ENCODE measurements around the gene HTR1B.

The HTR1B gene

GRCh38 chr6:77466451-77467437 is 3.5 kb upstream of the HTR1B start:
- Histone ChIP-seq H3K9me3 (replicated peaks; ENCODE audit: low read length) (no peaks in the 10 kb centered on the region), H3K36me3 (ENCODE audit: insufficient read depth, low read length) (no peaks in the 10 kb centered on the region), H3K4me3 (ENCODE audit: low read length) (peak overlapping the region; percentile 78), H3K4me2 (ENCODE audit: low read length) (peak overlapping the region; percentile 89), H3K4me1 (ENCODE audit: control insufficient read depth, insufficient read depth, low read length) (peaks cover 32% of the 10 kb centered on the region), H3K9ac (ENCODE audit: low read depth, low read length) (peak overlapping the region; percentile 75), H3K27me3 (ENCODE audit: control insufficient read depth, insufficient read depth, low read length) (peaks cover 34% of the 10 kb centered on the region)

- H3K9ac ChIP-seq (ENCODE audit: low read depth, low read length), result peak overlapping the region; percentile 75
- peak overlapping the region; percentile 89 for H3K4me2 ChIP-seq (ENCODE audit: low read length)
- peaks cover 32% of the 10 kb centered on the region for H3K4me1 ChIP-seq (ENCODE audit: control insufficient read depth, insufficient read depth, low read length)
- H3K36me3 ChIP-seq (ENCODE audit: insufficient read depth, low read length), result no peaks in the 10 kb centered on the region
- H3K9me3 ChIP-seq (replicated peaks; ENCODE audit: low read length), result no peaks in the 10 kb centered on the region
- H3K27me3 ChIP-seq (ENCODE audit: control insufficient read depth, insufficient read depth, low read length), result peaks cover 34% of the 10 kb centered on the region
- peak overlapping the region; percentile 78 for H3K4me3 ChIP-seq (ENCODE audit: low read length)
Measured at GRCh38 chr6:77466055-77466450, 2.8 kb upstream of the HTR1B start.

DNA sequence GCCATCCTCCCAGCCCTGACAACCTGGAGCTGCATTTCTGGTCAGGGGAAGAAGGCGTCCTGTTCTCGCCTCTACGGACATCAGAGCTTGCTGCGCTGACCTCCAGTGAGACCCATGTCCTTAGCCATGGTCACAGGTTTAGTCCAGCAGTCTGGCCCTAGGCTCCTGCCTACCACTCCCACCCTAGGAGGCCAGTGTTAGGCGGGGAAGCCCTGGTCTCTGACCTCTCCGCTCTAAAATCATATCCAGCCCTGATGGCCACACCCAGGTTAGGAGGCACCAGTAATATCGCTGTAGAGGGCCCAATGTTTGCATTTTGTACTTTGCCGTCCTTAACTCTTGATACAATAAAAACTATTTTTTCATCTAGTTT is 1.2 kb upstream of the HTR1B start:
- Histone ChIP-seq H3K9ac (ENCODE audit: low read depth, low read length) (peak overlapping the region; percentile 31), H3K4me3 (ENCODE audit: low read length) (peak overlapping the region; percentile 71), H3K27me3 (ENCODE audit: control insufficient read depth, insufficient read depth, low read length) (peaks cover 34% of the 10 kb centered on the region), H3K9me3 (replicated peaks; ENCODE audit: low read length) (no peaks in the 10 kb centered on the region), H3K36me3 (ENCODE audit: insufficient read depth, low read length) (no peaks in the 10 kb centered on the region), H3K4me1 (ENCODE audit: control insufficient read depth, insufficient read depth, low read length) (peaks cover 32% of the 10 kb centered on the region), H3K4me2 (ENCODE audit: low read length) (peak overlapping the region; percentile 85)

- Histone ChIP-seq H3K4me2 (ENCODE audit: low read length) (peak overlapping the region; percentile 85), H3K9ac (ENCODE audit: low read depth, low read length) (peak overlapping the region; percentile 31), H3K4me3 (ENCODE audit: low read length) (peak overlapping the region; percentile 71), H3K9me3 (replicated peaks; ENCODE audit: low read length) (no peaks in the 10 kb centered on the region), H3K27me3 (ENCODE audit: control insufficient read depth, insufficient read depth, low read length) (peaks cover 34% of the 10 kb centered on the region), H3K36me3 (ENCODE audit: insufficient read depth, low read length) (no peaks in the 10 kb centered on the region), H3K4me1 (ENCODE audit: control insufficient read depth, insufficient read depth, low read length) (peaks cover 32% of the 10 kb centered on the region)
Measured at GRCh38 chr6:77463861-77464494, 687 bp upstream of the HTR1B start.

- H3K9me3 ChIP-seq (replicated peaks; ENCODE audit: low read length), result no peaks in the 10 kb centered on the region
- peak overlapping the region; percentile 71 for H3K4me3 ChIP-seq (ENCODE audit: low read length)
- no peaks in the 10 kb centered on the region for H3K36me3 ChIP-seq (ENCODE audit: insufficient read depth, low read length)
- peak overlapping the region; percentile 85 for H3K4me2 ChIP-seq (ENCODE audit: low read length)
- H3K4me1 ChIP-seq (ENCODE audit: control insufficient read depth, insufficient read depth, low read length), result peaks cover 32% of the 10 kb centered on the region
- H3K9ac ChIP-seq (ENCODE audit: low read depth, low read length), result peak overlapping the region; percentile 31
- peaks cover 34% of the 10 kb centered on the region for H3K27me3 ChIP-seq (ENCODE audit: control insufficient read depth, insufficient read depth, low read length)
Measured at GRCh38 chr6:77462359-77463307, 658 bp downstream of the HTR1B start.

- H3K9ac ChIP-seq (ENCODE audit: low read depth, low read length), result no peak overlapping the region
- H3K4me3 ChIP-seq (ENCODE audit: low read length), result peak overlapping the region; percentile 71
- no peaks in the 10 kb centered on the region for H3K36me3 ChIP-seq (ENCODE audit: insufficient read depth, low read length)
- H3K4me2 ChIP-seq (ENCODE audit: low read length), result peak overlapping the region; percentile 85
- peaks cover 37% of the 10 kb centered on the region for H3K4me1 ChIP-seq (ENCODE audit: control insufficient read depth, insufficient read depth, low read length)
- no peaks in the 10 kb centered on the region for H3K9me3 ChIP-seq (replicated peaks; ENCODE audit: low read length)
- peaks cover 34% of the 10 kb centered on the region for H3K27me3 ChIP-seq (ENCODE audit: control insufficient read depth, insufficient read depth, low read length)
Measured at GRCh38 chr6:77461796-77462195, 1.5 kb downstream of the HTR1B start.

GRCh38 chr6:77458421-77458820 is 4.9 kb downstream of the HTR1B start:
- no peak overlapping the region for H3K4me3 ChIP-seq (ENCODE audit: low read length)
- no peak overlapping the region for H3K9ac ChIP-seq (ENCODE audit: low read depth, low read length)
- H3K9me3 ChIP-seq (replicated peaks; ENCODE audit: low read length), result no peaks in the 10 kb centered on the region
- no peaks in the 10 kb centered on the region for H3K36me3 ChIP-seq (ENCODE audit: insufficient read depth, low read length)
- no peak overlapping the region for H3K4me2 ChIP-seq (ENCODE audit: low read length)
- H3K27me3 ChIP-seq (ENCODE audit: control insufficient read depth, insufficient read depth, low read length), result peaks cover 15% of the 10 kb centered on the region
- H3K4me1 ChIP-seq (ENCODE audit: control insufficient read depth, insufficient read depth, low read length), result peaks cover 51% of the 10 kb centered on the region

DNA sequence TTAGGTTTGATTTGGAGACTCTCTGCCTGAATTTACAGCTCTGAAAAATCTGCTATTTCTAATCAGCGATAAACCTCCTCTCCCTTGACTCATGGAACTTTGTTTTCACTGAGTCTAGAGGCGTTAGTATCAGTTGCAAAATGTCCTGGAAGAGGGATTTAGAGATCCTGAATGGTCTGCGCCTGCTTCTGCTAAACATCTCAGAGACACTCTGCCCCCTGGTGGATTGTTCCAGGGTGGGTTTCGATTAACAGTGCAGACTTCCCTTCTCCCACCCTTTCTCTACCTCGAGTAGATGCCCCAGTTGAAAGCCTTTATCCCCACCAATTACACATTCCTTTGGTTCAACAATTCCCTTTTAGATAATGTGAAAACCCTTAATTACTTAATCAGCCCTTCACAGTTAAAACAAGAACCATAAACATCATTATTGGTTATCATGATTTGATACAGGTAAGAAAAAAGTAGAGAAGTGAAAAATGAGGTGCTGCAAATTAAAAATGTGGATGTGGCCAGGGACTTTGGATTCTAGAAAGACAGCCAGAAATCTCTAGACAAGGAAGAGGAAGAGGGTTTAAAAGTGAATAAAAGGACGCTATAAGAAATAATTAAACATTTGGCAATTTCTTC is 5.5 kb downstream of the HTR1B start:
- Histone ChIP-seq H3K4me1 (ENCODE audit: control insufficient read depth, insufficient read depth, low read length) (peaks cover 46% of the 10 kb centered on the region), H3K9ac (ENCODE audit: low read depth, low read length) (peak overlapping the region; percentile 77), H3K9me3 (replicated peaks; ENCODE audit: low read length) (no peaks in the 10 kb centered on the region), H3K36me3 (ENCODE audit: insufficient read depth, low read length) (no peaks in the 10 kb centered on the region), H3K4me2 (ENCODE audit: low read length) (peak overlapping the region; percentile 7), H3K4me3 (ENCODE audit: low read length) (no peak overlapping the region), H3K27me3 (ENCODE audit: control insufficient read depth, insufficient read depth, low read length) (peaks cover 9% of the 10 kb centered on the region)

DNA sequence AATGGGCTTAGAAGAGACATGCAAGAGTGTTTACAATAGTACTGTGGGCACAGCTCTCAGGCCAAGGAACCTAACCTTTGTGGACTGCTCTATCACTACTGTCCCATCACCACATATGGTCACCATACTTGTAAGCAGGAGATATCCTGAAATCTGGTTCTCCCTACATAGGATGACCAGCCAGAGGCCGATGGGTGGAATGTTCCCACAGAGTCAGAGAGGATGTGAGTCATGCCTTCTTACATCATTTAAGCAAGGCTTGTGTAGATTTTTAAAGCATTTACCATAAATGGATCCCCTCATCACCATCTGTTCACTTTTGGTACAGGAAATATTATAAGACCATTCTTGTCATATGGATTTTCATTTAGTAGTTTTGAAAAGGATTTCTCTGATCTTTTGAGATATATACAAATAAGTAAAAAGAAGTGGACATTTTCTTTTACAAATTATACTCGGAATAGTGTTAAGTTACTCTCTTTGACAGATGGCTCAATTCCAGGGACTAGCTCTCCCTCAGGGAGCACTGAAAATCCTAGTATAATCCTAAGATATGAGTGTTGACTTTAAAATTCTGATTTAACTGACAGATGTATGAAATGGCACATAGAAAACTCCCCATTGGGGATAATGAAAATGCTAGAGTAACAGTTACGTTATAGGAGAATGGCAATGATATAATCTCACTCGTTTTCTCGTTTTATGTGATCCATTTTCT is 6.6 kb downstream of the HTR1B start:
- Histone ChIP-seq H3K27me3 (ENCODE audit: control insufficient read depth, insufficient read depth, low read length) (no peaks in the 10 kb centered on the region), H3K9me3 (replicated peaks; ENCODE audit: low read length) (no peaks in the 10 kb centered on the region), H3K4me3 (ENCODE audit: low read length) (peak overlapping the region; percentile 26), H3K36me3 (ENCODE audit: insufficient read depth, low read length) (no peaks in the 10 kb centered on the region), H3K9ac (ENCODE audit: low read depth, low read length) (peak overlapping the region; percentile 77), H3K4me2 (ENCODE audit: low read length) (peak overlapping the region; percentile 41), H3K4me1 (ENCODE audit: control insufficient read depth, insufficient read depth, low read length) (peaks cover 37% of the 10 kb centered on the region)

GRCh38 chr6:77455271-77455670 is 8.0 kb downstream of the HTR1B start:
- Histone ChIP-seq H3K9me3 (replicated peaks; ENCODE audit: low read length) (no peaks in the 10 kb centered on the region), H3K4me3 (ENCODE audit: low read length) (no peak overlapping the region), H3K4me2 (ENCODE audit: low read length) (no peak overlapping the region), H3K27me3 (ENCODE audit: control insufficient read depth, insufficient read depth, low read length) (no peaks in the 10 kb centered on the region), H3K4me1 (ENCODE audit: control insufficient read depth, insufficient read depth, low read length) (peaks cover 40% of the 10 kb centered on the region), H3K36me3 (ENCODE audit: insufficient read depth, low read length) (no peaks in the 10 kb centered on the region), H3K9ac (ENCODE audit: low read depth, low read length) (no peak overlapping the region)
